Naive thymus-derived CD8-positive, alpha-beta T cell (primary cell): Measurements from ENCODE around the gene PHKG1. TPM values are rescaled to one million over a fixed set of nuclear protein-coding genes. Genes with fewer than 3 reads are reported as not detected.
A peak's percentile ranks its signal among the peaks of the same experiment; 100 is the strongest.
"Not testable (repeated sequence)": the region's sequence is repeated elsewhere in the genome, so short reads cannot be mapped to it uniquely, and the experiment has no call there.

ENCODE experiments used
- ATAC-seq, 2 donors: fragments of 150-1000 bp; cut with Tn5 transposase in 1 of 2; sonication (Bioruptor Pico), chemical (Tn5 transposase) in 1 of 2; 1 replicate in 1 of 2; 2 replicates in 1 of 2; pipeline ENCODE4 v1.10.0; 2021; ENCODE audit warnings: mild to moderate bottlenecking in 2 of 2, moderate library complexity in 2 of 2
- POLR2A ChIA-PET: fragments of 350-600 bp; sonication (Branson Sonifier 250); formaldehyde crosslinking; loops from one replicate; lab custom pipeline; 2021; ENCODE audit warnings: antibody characterized with exemption; lab: Charles Lee
- DNase-seq, 10 donors: peaks; one replicate each; pipeline versions ENCODE4 v3.0.0 to v3.0.0-alpha.2; 2020 to 2022
- H3K27ac Mint-ChIP-seq, 10 donors: one replicate each; pipeline ENCODE4 v1.8.0; 2020 to 2022; ENCODE audit warnings: mild to moderate bottlenecking in 10 of 10, mixed read lengths in 10 of 10, moderate library complexity in 4 of 10, inconsistent platforms in 1 of 10
- H3K27me3 Mint-ChIP-seq, 5 donors: one replicate each; pipeline ENCODE4 v1.8.0; 2021 to 2022; ENCODE audit warnings: mixed read lengths in 5 of 5
- H3K36me3 Mint-ChIP-seq, 3 donors: one replicate each; pipeline ENCODE4 v1.8.0; 2020 to 2022; ENCODE audit warnings: mixed read lengths in 3 of 3, mild to moderate bottlenecking in 2 of 3, inconsistent platforms in 1 of 3
- H3K4me1 Mint-ChIP-seq, 4 donors: one replicate each; pipeline ENCODE4 v1.8.0; 2021 to 2022; ENCODE audit warnings: mixed read lengths in 4 of 4
- H3K4me3 Mint-ChIP-seq, 10 donors: one replicate each; pipeline ENCODE4 v1.8.0; 2020 to 2022; ENCODE audit warnings: mild to moderate bottlenecking in 10 of 10, mixed read lengths in 10 of 10, moderate library complexity in 6 of 10, inconsistent platforms in 1 of 10
- H3K9me3 Mint-ChIP-seq, 9 donors: one replicate each; pipeline ENCODE4 v1.8.0; 2020 to 2022; ENCODE audit warnings: mixed read lengths in 9 of 9, mild to moderate bottlenecking in 3 of 9, inconsistent platforms in 1 of 9, moderate library complexity in 1 of 9
- polyA plus RNA-seq, 3 donors: library from polyadenylated mRNA; unstranded; fragments of 300-500 nt; fragmentation: Illumina TruSeq; gene quantifications; one replicate each; pipeline ENCODE4 v1.2.3, GENCODE V29; 2021
- total RNA-seq, 8 experiments: library from RNA in 2 of 8; stranded (reverse) in 2 of 8; gene quantifications; one replicate each; pipeline ENCODE4 v1.2.3 and lab custom pipeline; 2021 to 2026

Gene PHKG1
- total and polyA plus RNA-seq, 5 experiments from 2014 or later = 0.23 to 2.9 (median 0.43) TPM

DNA sequence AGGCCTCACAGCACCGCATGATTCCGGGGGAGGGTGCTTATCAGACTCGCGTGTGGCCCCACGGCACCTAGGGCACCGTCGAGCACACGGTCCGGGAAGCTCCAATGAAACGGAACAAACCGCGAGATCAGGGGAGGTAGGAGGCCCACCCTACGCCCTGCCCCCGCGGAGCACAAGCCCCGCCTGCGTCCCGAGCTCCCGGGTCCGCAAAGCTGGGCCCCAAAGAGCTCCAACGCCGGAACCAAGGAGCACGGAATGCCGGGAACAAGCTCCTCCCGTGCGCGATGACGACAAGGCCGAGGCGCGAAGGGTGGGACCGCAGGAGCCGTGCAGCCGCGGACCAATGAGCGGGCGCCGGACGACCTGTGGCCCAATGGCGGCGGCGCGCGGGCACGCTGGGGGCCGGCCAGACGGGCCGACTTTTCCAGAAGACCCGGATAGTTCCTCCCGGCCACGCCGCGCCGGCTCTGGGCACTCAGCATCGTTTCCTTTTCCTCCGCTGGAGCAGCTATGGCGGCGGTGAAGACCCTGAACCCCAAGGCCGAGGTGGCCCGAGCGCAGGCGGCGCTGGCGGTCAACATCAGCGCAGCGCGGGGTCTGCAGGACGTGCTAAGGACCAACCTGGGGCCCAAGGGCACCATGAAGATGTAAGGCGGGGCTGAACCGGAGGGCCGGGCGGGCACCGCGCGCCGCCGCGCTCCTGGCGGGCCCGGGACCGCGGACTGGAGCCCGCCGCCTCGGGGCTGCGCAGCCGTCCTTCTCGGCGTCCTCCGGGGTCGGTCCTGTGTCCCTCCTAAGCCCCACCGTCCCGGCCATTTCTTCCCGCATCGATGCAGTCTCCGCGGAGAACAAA lies 41.2 kb downstream of the PHKG1 start, which contains the start of the genes CCT6A and PSPH:
TSS of gene CCT6A (plus strand) at position 427 of the 853 bp plus-strand sequence. CDS start at position 511, 84 bp downstream.
TSS of gene PSPH (minus strand) at position 106 of the 853 bp plus-strand sequence. CDS start 30,232 bp downstream, outside the sequence.
- peaks cover 4 to 44% (median 32%) of the 10 kb centered on the region in 4 donors for H3K4me1 Mint-ChIP-seq
- DNase-seq (peak; percentile 69 to 91 (median 84)), ATAC-seq (peak; percentile 85 to 94)
- POLR2A ChIA-PET = interaction anchor here (0.6 to 2.2 kb wide), 11 partner anchors 8 to 685 kb away, joined by 3 to 42 read pairs (median 3); partner anchors contain the start of genes CHCHD2 and SUMF2
- H3K27ac Mint-ChIP-seq = peak within 1 kb of the TSS; percentile 82 to 97 (median 96)
- H3K9me3 Mint-ChIP-seq = no peaks in the 10 kb centered on the region
- H3K4me3 Mint-ChIP-seq = peak within 1 kb of the TSS; percentile 91 to 99 (median 96)
- H3K27me3 Mint-ChIP-seq = no peaks in the 10 kb centered on the region
- H3K36me3 Mint-ChIP-seq = peaks cover 0 to 36% (median 0%) of the 10 kb centered on the region in 3 donors

DNA sequence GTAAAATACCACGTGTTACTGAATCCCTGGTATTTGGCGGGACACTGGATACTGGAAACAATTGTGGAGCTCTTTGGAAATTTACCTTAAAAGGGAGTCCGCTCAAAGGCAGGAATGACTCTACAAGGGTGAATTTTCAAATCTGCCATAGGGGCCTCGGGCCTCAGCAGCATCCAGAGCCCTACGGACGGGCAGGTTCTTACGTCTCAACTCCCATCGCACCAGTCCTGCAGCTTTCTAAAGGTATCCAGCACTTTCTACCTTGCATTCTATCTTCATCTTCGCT lies 41.8 kb downstream of the PHKG1 start:
- Mint-ChIP-seq H3K4me3 (peak overlapping the region; percentile 91 to 99 (median 96)), H3K9me3 (no peaks in the 10 kb centered on the region), H3K27me3 (no peaks in the 10 kb centered on the region), H3K36me3 (peaks cover 0 to 31% (median 0%) of the 10 kb centered on the region in 3 donors), H3K4me1 (peaks cover 4 to 44% (median 32%) of the 10 kb centered on the region in 4 donors), H3K27ac (peak overlapping the region; percentile 82 to 97 (median 96))
- POLR2A ChIA-PET = interaction anchor here (0.6 to 2.2 kb wide), 12 partner anchors 8 to 685 kb away, joined by 3 to 42 read pairs (median 3); partner anchors contain the start of genes CHCHD2 and SUMF2
- DNase-seq = no peak
- ATAC-seq = no peak

DNA sequence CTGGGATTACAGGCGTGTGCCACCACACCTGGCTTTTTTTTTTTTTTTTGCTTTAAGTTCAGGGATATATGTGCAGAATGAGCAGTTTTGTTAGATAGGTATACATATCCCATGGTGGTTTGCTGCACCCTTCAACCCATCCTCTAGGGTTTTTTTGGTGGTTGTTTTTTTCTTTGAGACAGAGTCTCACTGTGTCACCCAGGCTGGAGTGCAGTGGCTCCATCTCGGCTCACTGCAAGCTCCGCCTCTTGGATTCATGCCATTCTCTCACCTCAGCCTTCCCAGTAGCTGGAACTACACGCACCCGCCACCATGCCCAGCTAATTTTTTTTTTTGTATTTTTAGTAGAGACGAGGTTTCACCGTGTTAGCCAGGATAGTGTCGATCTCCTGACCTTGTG lies 44.0 kb downstream of the PHKG1 start:
- not testable (repeated sequence) for DNase-seq, H3K9me3 Mint-ChIP-seq, H3K4me3 Mint-ChIP-seq, H3K27me3 Mint-ChIP-seq, H3K36me3 Mint-ChIP-seq, ATAC-seq
- Mint-ChIP-seq H3K4me1 (peaks cover 4 to 29% (median 22%) of the 10 kb centered on the region in 4 donors), H3K27ac (peak overlapping the region in 4 of 10 donors; percentile 1 to 74 (median 62))
- POLR2A ChIA-PET = interaction anchor here (0.6 to 0.7 kb wide), 2 partner anchors 15 to 161 kb away, joined by 4 read pairs; no protein-coding TSS in a partner anchor

DNA sequence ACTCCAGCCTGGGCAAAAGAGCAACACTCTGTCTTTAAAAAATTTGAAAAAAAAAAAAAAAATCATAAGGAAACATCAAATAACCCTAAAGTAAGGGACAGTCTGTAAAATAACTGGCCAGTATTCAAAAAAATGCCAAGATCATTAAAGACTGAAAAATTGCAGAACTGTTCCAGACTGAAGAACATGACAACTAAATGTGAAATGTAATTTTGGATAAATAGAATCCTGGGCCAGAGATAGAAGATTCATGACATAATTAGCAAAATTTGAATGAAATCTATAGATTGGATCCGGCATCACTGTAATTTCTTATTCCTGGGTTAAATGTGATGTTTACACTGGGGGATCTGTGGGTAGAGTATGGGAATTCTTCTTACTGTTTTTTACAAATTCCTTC lies 44.5 kb downstream of the PHKG1 start:
- Mint-ChIP-seq H3K27me3 (no peaks in the 10 kb centered on the region), H3K4me3 (no peak overlapping the region), H3K9me3 (no peaks in the 10 kb centered on the region), H3K4me1 (peaks cover 4 to 25% (median 18%) of the 10 kb centered on the region in 4 donors), H3K27ac (peak overlapping the region in 3 of 10 donors; percentile 1 to 74 (median 59)), H3K36me3 (peaks cover 0 to 5% (median 0%) of the 10 kb centered on the region in 3 donors)
- ATAC-seq (no peak), DNase-seq (no peak)
- POLR2A ChIA-PET = interaction anchor here (0.6 kb wide), 1 partner anchor 160 kb away, joined by 4 read pairs; no protein-coding TSS in a partner anchor

GRCh38 chr7:56047446-56048116 lies 45.2 kb downstream of the PHKG1 start:
- peak overlapping the region in 1 of 10 donors; percentile 8 for H3K27ac Mint-ChIP-seq
- POLR2A ChIA-PET, H3K27me3 Mint-ChIP-seq, H3K4me3 Mint-ChIP-seq, ATAC-seq, H3K36me3 Mint-ChIP-seq, H3K9me3 Mint-ChIP-seq, DNase-seq: not testable (repeated sequence)
- H3K4me1 Mint-ChIP-seq = peaks cover 4 to 18% (median 14%) of the 10 kb centered on the region in 4 donors

GRCh38 chr7:56046721-56047445 lies 45.9 kb downstream of the PHKG1 start:
- POLR2A ChIA-PET = no interaction called here
- H3K27me3 Mint-ChIP-seq = no peaks in the 10 kb centered on the region
- H3K27ac Mint-ChIP-seq = peak overlapping the region in 3 of 10 donors; percentile 14 to 67 (median 59)
- no peak overlapping the region for H3K4me3 Mint-ChIP-seq
- ATAC-seq (no peak), DNase-seq (no peak)
- no peaks in the 10 kb centered on the region for H3K9me3 Mint-ChIP-seq
- peaks cover 4 to 13% (median 12%) of the 10 kb centered on the region in 4 donors for H3K4me1 Mint-ChIP-seq
- peaks cover 0 to 2% (median 0%) of the 10 kb centered on the region in 3 donors for H3K36me3 Mint-ChIP-seq

GRCh38 chr7:56045758-56046157 lies 47.0 kb downstream of the PHKG1 start:
- H3K4me3 Mint-ChIP-seq, POLR2A ChIA-PET, H3K36me3 Mint-ChIP-seq, ATAC-seq, DNase-seq, H3K27me3 Mint-ChIP-seq, H3K27ac Mint-ChIP-seq, H3K9me3 Mint-ChIP-seq, H3K4me1 Mint-ChIP-seq: not testable (repeated sequence)

- ATAC-seq = no peak
- Mint-ChIP-seq H3K27ac (no peak overlapping the region), H3K4me3 (no peak overlapping the region), H3K27me3 (no peaks in the 10 kb centered on the region), H3K9me3 (no peaks in the 10 kb centered on the region), H3K36me3 (peaks cover 0 to 7% (median 0%) of the 10 kb centered on the region in 3 donors), H3K4me1 (no peaks in the 10 kb centered on the region)
- POLR2A ChIA-PET = no interaction called here
- DNase-seq = no peak
Observed at GRCh38 chr7:56040730-56041129, 52.0 kb downstream of the PHKG1 start.

GRCh38 chr7:56033671-56034432 lies 58.9 kb downstream of the PHKG1 start:
- Mint-ChIP-seq H3K27ac (peak overlapping the region in 9 of 10 donors; percentile 55 to 87 (median 77)), H3K9me3 (no peaks in the 10 kb centered on the region), H3K27me3 (no peaks in the 10 kb centered on the region), H3K36me3 (peaks cover 0 to 7% (median 4%) of the 10 kb centered on the region in 3 donors), H3K4me3 (peak overlapping the region; percentile 82 to 91 (median 88)), H3K4me1 (peaks cover 4 to 15% (median 12%) of the 10 kb centered on the region in 4 donors)
- DNase-seq = peak; percentile 58 to 87 (median 77)
- ATAC-seq = peak; percentile 96 to 98
- POLR2A ChIA-PET = interaction anchor here (0.6 to 3.0 kb wide), 8 partner anchors 15 to 146 kb away, joined by 3 to 17 read pairs (median 4); partner anchors contain the start of genes CCT6A, CHCHD2, PSPH and SUMF2

- ATAC-seq, H3K9me3 Mint-ChIP-seq, DNase-seq, H3K27me3 Mint-ChIP-seq, POLR2A ChIA-PET, H3K36me3 Mint-ChIP-seq: not testable (repeated sequence)
- Mint-ChIP-seq H3K4me1 (peaks cover 4 to 15% (median 12%) of the 10 kb centered on the region in 4 donors), H3K4me3 (peak overlapping the region in 3 of 10 donors; percentile 44 to 57 (median 57)), H3K27ac (peak overlapping the region in 1 of 10 donors; percentile 72)
Observed at GRCh38 chr7:56032578-56032977, 60.2 kb downstream of the PHKG1 start.

DNA sequence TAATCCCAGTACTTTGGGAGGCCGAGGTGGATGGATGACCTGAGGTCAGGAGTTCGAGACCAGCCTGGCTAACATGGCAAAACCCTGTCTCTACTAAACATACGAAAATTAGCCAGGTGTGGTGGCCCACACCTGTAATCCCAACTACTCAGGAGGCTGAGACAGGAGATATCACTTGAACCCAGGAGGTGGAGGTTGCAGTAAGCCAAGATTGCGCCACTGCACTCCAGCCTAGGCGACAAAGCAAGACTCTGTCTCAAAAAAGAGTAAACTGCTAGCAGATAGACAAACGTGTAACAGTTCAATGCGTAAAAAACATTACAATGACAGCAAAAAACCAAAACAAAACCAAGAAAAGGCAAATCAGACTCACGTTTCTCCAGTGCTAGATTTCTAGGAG lies 61.2 kb downstream of the PHKG1 start:
- ATAC-seq, H3K9me3 Mint-ChIP-seq, H3K27me3 Mint-ChIP-seq, H3K4me3 Mint-ChIP-seq, DNase-seq, POLR2A ChIA-PET: not testable (repeated sequence)
- peaks cover 0 to 12% (median 4%) of the 10 kb centered on the region in 3 donors for H3K36me3 Mint-ChIP-seq
- H3K27ac Mint-ChIP-seq = peak overlapping the region in 4 of 10 donors; percentile 4 to 67 (median 36)
- H3K4me1 Mint-ChIP-seq = peaks cover 5 to 15% (median 12%) of the 10 kb centered on the region in 4 donors
